ENCODE results near the gene ZNF576. TPM values are rescaled to one million over a fixed set of nuclear protein-coding genes. Genes with fewer than 3 reads are reported as not detected.
"Not testable (repeated sequence)": the region's sequence is repeated elsewhere in the genome, so short reads cannot be mapped to it uniquely, and the experiment has no call there.

The ZNF576 gene
- polyA plus RNA-seq, 1 donor from 2014 or later, result 11.9 TPM

DNA sequence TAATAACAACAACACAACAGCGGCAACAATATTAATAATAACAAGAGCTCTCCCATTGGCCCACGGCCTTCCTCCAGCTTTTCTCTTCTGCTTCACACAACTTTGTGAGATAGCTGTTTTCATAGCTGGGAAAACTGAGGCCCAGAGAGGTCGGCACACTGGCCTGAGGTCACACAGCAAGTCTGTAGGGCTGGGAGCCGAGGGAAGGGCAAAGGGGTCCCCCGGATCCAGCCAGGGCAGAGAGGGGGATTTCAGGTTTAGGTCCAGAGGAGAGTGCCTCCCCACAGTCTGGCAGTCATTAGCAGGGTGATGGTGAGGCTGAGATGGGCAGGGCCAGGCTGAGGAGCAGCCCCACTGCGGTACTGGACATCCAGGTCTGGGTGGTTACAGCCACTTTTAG lies 52.2 kb downstream of the ZNF576 start:
- no peaks in the 10 kb centered on the region for H3K79me2 ChIP-seq (replicated peaks; ENCODE audit: insufficient read depth, low read length)
- no peaks in the 10 kb centered on the region for H3F3A ChIP-seq (ENCODE audit: insufficient read depth, low read length, poor library complexity, severe bottlenecking)
- no peaks in the 10 kb centered on the region for H3K9me2 ChIP-seq (ENCODE audit: insufficient read depth, low read length)
- H3K27me3 ChIP-seq (ENCODE audit: insufficient read depth, low read depth, low read length), result no peaks in the 10 kb centered on the region
- TF ChIP-seq EZH2 (IDR thresholded peaks at IDR 0.05; ENCODE audit: borderline replicate concordance, insufficient read depth, low read length, poor library complexity, severe bottlenecking), result no peak
- TF ChIP-seq POLR2AphosphoS5 (IDR thresholded peaks at IDR 0.05), result no peak
- TF ChIP-seq TAF1 (IDR thresholded peaks at IDR 0.05; ENCODE audit: low read depth), result no peak
- TF ChIP-seq, protein P1, sequence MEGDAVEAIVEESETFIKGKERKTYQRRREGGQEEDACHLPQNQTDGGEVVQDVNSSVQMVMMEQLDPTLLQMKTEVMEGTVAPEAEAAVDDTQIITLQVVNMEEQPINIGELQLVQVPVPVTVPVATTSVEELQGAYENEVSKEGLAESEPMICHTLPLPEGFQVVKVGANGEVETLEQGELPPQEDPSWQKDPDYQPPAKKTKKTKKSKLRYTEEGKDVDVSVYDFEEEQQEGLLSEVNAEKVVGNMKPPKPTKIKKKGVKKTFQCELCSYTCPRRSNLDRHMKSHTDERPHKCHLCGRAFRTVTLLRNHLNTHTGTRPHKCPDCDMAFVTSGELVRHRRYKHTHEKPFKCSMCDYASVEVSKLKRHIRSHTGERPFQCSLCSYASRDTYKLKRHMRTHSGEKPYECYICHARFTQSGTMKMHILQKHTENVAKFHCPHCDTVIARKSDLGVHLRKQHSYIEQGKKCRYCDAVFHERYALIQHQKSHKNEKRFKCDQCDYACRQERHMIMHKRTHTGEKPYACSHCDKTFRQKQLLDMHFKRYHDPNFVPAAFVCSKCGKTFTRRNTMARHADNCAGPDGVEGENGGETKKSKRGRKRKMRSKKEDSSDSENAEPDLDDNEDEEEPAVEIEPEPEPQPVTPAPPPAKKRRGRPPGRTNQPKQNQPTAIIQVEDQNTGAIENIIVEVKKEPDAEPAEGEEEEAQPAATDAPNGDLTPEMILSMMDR (IDR thresholded peaks at IDR 0.05; ENCODE audit: poor library complexity, severe bottlenecking), result no peak
- TF ChIP-seq MXI1 (conservative IDR thresholded peaks at IDR 0.05; ENCODE audit: poor library complexity, severe bottlenecking), result no peak
- TF ChIP-seq EP300 (conservative IDR thresholded peaks at IDR 0.05; ENCODE audit: poor library complexity, severe bottlenecking), result no peak
- no peak for TF ChIP-seq REST (IDR thresholded peaks at IDR 0.05; ENCODE audit: borderline replicate concordance)
- no peak for TF ChIP-seq SMC3 (conservative IDR thresholded peaks at IDR 0.05; ENCODE audit: poor library complexity)
- no peak for TF ChIP-seq RAD21 (conservative IDR thresholded peaks at IDR 0.05)
- no peak overlapping the region for H3K4me3 ChIP-seq (ENCODE audit: low read length)
- no peak overlapping the region for H3K4me2 ChIP-seq (ENCODE audit: low read length)
- H3K9ac ChIP-seq (ENCODE audit: low read length), result no peak overlapping the region
- no peak overlapping the region for H3K27ac ChIP-seq (ENCODE audit: low read length)
- H3K36me3 ChIP-seq (ENCODE audit: insufficient read depth, low read length), result no peaks in the 10 kb centered on the region
- H2AFZ ChIP-seq (ENCODE audit: low read depth, low read length), result no peak overlapping the region
- no peaks in the 10 kb centered on the region for H3K9me3 ChIP-seq (ENCODE audit: low read length)
- H4K20me1 ChIP-seq (ENCODE audit: insufficient read depth), result no peaks in the 10 kb centered on the region

GRCh38 chr19:43649514-43649913 lies 53.1 kb downstream of the ZNF576 start:
- Histone ChIP-seq H2AFZ (ENCODE audit: low read depth, low read length) (no peak overlapping the region), H3K9ac (ENCODE audit: low read length) (no peak overlapping the region), H3F3A (ENCODE audit: insufficient read depth, low read length, poor library complexity, severe bottlenecking) (no peaks in the 10 kb centered on the region), H3K9me3 (ENCODE audit: low read length) (no peaks in the 10 kb centered on the region), H3K36me3 (ENCODE audit: insufficient read depth, low read length) (no peaks in the 10 kb centered on the region), H3K79me2 (replicated peaks; ENCODE audit: insufficient read depth, low read length) (no peaks in the 10 kb centered on the region), H3K27me3 (ENCODE audit: insufficient read depth, low read depth, low read length) (no peaks in the 10 kb centered on the region), H4K20me1 (ENCODE audit: insufficient read depth) (no peaks in the 10 kb centered on the region), H3K4me3 (ENCODE audit: low read length) (no peak overlapping the region), H3K9me2 (ENCODE audit: insufficient read depth, low read length) (no peaks in the 10 kb centered on the region), H3K4me2 (ENCODE audit: low read length) (no peak overlapping the region), H3K27ac (ENCODE audit: low read length) (no peak overlapping the region)
- TF ChIP-seq POLR2AphosphoS5 (IDR thresholded peaks at IDR 0.05), result no peak
- no peak for TF ChIP-seq EP300 (conservative IDR thresholded peaks at IDR 0.05; ENCODE audit: poor library complexity, severe bottlenecking)
- no peak for TF ChIP-seq RAD21 (conservative IDR thresholded peaks at IDR 0.05)
- TF ChIP-seq EZH2 (IDR thresholded peaks at IDR 0.05; ENCODE audit: borderline replicate concordance, insufficient read depth, low read length, poor library complexity, severe bottlenecking), result no peak
- TF ChIP-seq REST (IDR thresholded peaks at IDR 0.05; ENCODE audit: borderline replicate concordance), result no peak
- TF ChIP-seq SMC3 (conservative IDR thresholded peaks at IDR 0.05; ENCODE audit: poor library complexity), result no peak
- TF ChIP-seq MXI1 (conservative IDR thresholded peaks at IDR 0.05; ENCODE audit: poor library complexity, severe bottlenecking), result no peak
- TF ChIP-seq, protein P1 (IDR thresholded peaks at IDR 0.05; ENCODE audit: poor library complexity, severe bottlenecking), result no peak
- no peak for TF ChIP-seq TAF1 (IDR thresholded peaks at IDR 0.05; ENCODE audit: low read depth)

GRCh38 chr19:43650276-43650675 lies 53.9 kb downstream of the ZNF576 start:
- not testable (repeated sequence) for H3K27ac ChIP-seq (ENCODE audit: low read length); H3K9ac ChIP-seq (ENCODE audit: low read length); H3K27me3 ChIP-seq (ENCODE audit: insufficient read depth, low read depth, low read length); H3K36me3 ChIP-seq (ENCODE audit: insufficient read depth, low read length); H3K79me2 ChIP-seq (replicated peaks; ENCODE audit: insufficient read depth, low read length); H3K4me3 ChIP-seq (ENCODE audit: low read length); H3F3A ChIP-seq (ENCODE audit: insufficient read depth, low read length, poor library complexity, severe bottlenecking); H3K9me3 ChIP-seq (ENCODE audit: low read length); H3K4me2 ChIP-seq (ENCODE audit: low read length); H2AFZ ChIP-seq (ENCODE audit: low read depth, low read length); H4K20me1 ChIP-seq (ENCODE audit: insufficient read depth); H3K9me2 ChIP-seq (ENCODE audit: insufficient read depth, low read length)
